ENCODE data around the gene GNB1L.

Gene GNB1L

GRCh38 chr22:19775496-19776325 lies 79.0 kb downstream of the GNB1L start:
- DNase-seq (ENCODE audit: low spot score in 2 of 2) (no peak), ATAC-seq (replicated peaks; ENCODE audit: extremely low read depth, poor library complexity, severe bottlenecking) (no peak)
- Mint-ChIP-seq H3K4me3 (no peak overlapping the region), H3K27ac (ENCODE audit: low read depth) (no peak overlapping the region), H3K27me3 (peaks cover 91% of the 10 kb centered on the region), H3K9me3 (no peaks in the 10 kb centered on the region), H3K4me1 (peaks cover 8% of the 10 kb centered on the region), H3K36me3 (ENCODE audit: insufficient read depth) (no peaks in the 10 kb centered on the region)

- no peak overlapping the region for H3K4me3 Mint-ChIP-seq
- DNase-seq (ENCODE audit: low spot score in 2 of 2) (no peak), ATAC-seq (replicated peaks; ENCODE audit: extremely low read depth, poor library complexity, severe bottlenecking) (no peak)
- peaks cover 91% of the 10 kb centered on the region for H3K27me3 Mint-ChIP-seq
- H3K27ac Mint-ChIP-seq (ENCODE audit: low read depth) = no peak overlapping the region
- H3K9me3 Mint-ChIP-seq = no peaks in the 10 kb centered on the region
- H3K4me1 Mint-ChIP-seq = peaks cover 8% of the 10 kb centered on the region
- no peaks in the 10 kb centered on the region for H3K36me3 Mint-ChIP-seq (ENCODE audit: insufficient read depth)
Measured at GRCh38 chr22:19774628-19775027, 80.0 kb downstream of the GNB1L start.

GRCh38 chr22:19773470-19774040 lies 81.1 kb downstream of the GNB1L start:
- no peaks in the 10 kb centered on the region for H3K36me3 Mint-ChIP-seq (ENCODE audit: insufficient read depth)
- H3K27ac Mint-ChIP-seq (ENCODE audit: low read depth) = no peak overlapping the region
- ATAC-seq (replicated peaks; ENCODE audit: extremely low read depth, poor library complexity, severe bottlenecking) (no peak), DNase-seq (ENCODE audit: low spot score in 2 of 2) (no peak)
- H3K4me3 Mint-ChIP-seq = no peak overlapping the region
- peaks cover 89% of the 10 kb centered on the region for H3K27me3 Mint-ChIP-seq
- H3K4me1 Mint-ChIP-seq = peaks cover 8% of the 10 kb centered on the region
- H3K9me3 Mint-ChIP-seq = no peaks in the 10 kb centered on the region

GRCh38 chr22:19772673-19773469 lies 81.8 kb downstream of the GNB1L start:
- ATAC-seq (replicated peaks; ENCODE audit: extremely low read depth, poor library complexity, severe bottlenecking) (no peak), DNase-seq (ENCODE audit: low spot score in 2 of 2) (no peak)
- Mint-ChIP-seq H3K27ac (ENCODE audit: low read depth) (no peak overlapping the region), H3K9me3 (no peaks in the 10 kb centered on the region), H3K4me1 (peaks cover 8% of the 10 kb centered on the region), H3K4me3 (no peak overlapping the region), H3K36me3 (ENCODE audit: insufficient read depth) (peaks cover 2% of the 10 kb centered on the region), H3K27me3 (peaks cover 89% of the 10 kb centered on the region)

DNA sequence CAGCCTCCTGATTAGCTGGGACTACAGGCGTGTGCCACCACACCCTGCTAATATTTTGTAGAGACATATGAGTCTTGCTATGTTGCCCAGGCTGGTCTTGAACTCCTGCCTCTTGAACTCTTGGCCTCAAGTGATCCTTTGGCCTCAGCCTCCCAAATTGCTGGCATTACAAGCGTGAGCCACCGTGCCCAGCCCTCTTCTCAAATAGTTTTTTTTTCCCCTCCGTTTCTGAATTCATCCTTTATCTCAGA lies 82.3 kb downstream of the GNB1L start:
- no peak for DNase-seq (ENCODE audit: low spot score in 2 of 2)
- ATAC-seq (replicated peaks; ENCODE audit: extremely low read depth, poor library complexity, severe bottlenecking) = no peak
- peaks cover 89% of the 10 kb centered on the region for H3K27me3 Mint-ChIP-seq
- no peaks in the 10 kb centered on the region for H3K9me3 Mint-ChIP-seq
- no peak overlapping the region for H3K27ac Mint-ChIP-seq (ENCODE audit: low read depth)
- H3K4me1 Mint-ChIP-seq = peaks cover 13% of the 10 kb centered on the region
- peaks cover 3% of the 10 kb centered on the region for H3K36me3 Mint-ChIP-seq (ENCODE audit: insufficient read depth)
- H3K4me3 Mint-ChIP-seq = no peak overlapping the region

DNA sequence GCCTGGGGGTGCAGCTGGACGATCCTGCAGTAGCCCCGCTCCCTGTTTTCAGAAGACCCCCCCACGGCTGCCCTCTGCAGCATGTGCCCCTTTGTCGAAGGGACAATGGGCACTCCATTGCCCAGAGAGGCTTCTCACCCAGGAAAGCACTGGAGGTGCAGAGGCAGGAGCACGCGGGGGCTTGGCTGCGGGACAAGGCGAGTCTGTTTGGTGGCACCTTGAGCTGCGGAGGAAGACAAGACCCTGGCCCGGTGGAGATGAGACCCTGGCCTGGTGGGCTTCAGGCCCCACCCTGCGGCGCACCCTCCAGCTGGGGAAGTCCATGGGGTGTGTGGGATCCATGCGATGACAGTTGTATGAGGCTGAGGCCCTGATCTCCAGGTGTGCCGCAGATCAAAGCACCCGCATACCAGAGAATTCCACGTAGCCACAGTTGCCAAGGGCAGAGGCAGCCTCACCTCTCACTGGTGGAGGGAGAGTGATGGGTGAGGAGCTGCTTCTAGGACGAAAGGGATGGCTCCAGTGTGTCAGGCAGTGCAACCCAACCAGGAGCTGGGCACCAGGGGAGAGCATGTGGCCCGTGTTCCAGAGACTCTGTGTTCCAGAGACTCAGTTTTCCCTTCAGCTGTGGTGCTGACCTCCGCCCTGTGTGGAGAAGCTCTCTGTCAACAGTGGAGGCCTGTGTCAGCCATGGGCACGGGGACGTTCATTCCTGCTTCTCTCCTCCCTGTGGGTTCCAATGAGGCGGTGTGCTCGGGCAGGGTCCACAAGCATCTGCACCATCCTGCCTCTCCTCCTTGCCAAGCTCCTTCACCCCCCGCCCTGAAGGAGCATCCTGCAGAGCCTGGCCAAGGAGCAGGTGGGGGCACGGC lies 84.1 kb downstream of the GNB1L start:
- H3K27me3 Mint-ChIP-seq = peaks cover 81% of the 10 kb centered on the region

DNA sequence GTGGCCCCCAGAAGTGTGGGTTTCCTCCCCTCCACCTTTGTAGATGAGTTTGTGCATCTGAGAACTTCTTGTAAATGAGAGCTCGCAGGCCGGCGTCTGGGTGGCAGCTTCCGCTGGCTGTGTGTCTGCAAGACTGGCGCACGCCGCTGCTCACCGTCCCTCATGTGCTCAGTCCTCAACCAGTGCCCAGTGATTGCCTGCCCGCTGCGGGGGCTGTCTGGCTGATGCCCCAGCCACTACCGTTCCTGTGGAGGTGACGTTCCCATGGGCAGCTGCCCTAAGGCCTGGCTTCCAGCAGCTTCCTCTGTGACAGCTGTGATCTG lies 85.3 kb downstream of the GNB1L start:
- peaks cover 87% of the 10 kb centered on the region for H3K27me3 Mint-ChIP-seq
- ATAC-seq (replicated peaks; ENCODE audit: extremely low read depth, poor library complexity, severe bottlenecking) = no peak
- no peaks in the 10 kb centered on the region for H3K9me3 Mint-ChIP-seq
- no peak overlapping the region for H3K4me3 Mint-ChIP-seq
- peaks cover 8% of the 10 kb centered on the region for H3K4me1 Mint-ChIP-seq
- no peak for DNase-seq (ENCODE audit: low spot score in 2 of 2)
- H3K27ac Mint-ChIP-seq (ENCODE audit: low read depth) = no peak overlapping the region
- H3K36me3 Mint-ChIP-seq (ENCODE audit: insufficient read depth) = peaks cover 3% of the 10 kb centered on the region

More for the DNA sequence above, 84.1 kb downstream of the GNB1L start:
- no peak for ATAC-seq (replicated peaks; ENCODE audit: extremely low read depth, poor library complexity, severe bottlenecking)
- H3K27ac Mint-ChIP-seq (ENCODE audit: low read depth) = no peak overlapping the region
- H3K9me3 Mint-ChIP-seq = no peaks in the 10 kb centered on the region
- peaks cover 8% of the 10 kb centered on the region for H3K4me1 Mint-ChIP-seq
- H3K36me3 Mint-ChIP-seq (ENCODE audit: insufficient read depth) = peaks cover 3% of the 10 kb centered on the region
- DNase-seq (ENCODE audit: low spot score in 2 of 2) = no peak
- no peak overlapping the region for H3K4me3 Mint-ChIP-seq

GRCh38 chr22:19767427-19768341 lies 87.0 kb downstream of the GNB1L start:
- H3K27ac Mint-ChIP-seq (ENCODE audit: low read depth) = no peak overlapping the region
- H3K4me1 Mint-ChIP-seq = peaks cover 8% of the 10 kb centered on the region
- peaks cover 3% of the 10 kb centered on the region for H3K36me3 Mint-ChIP-seq (ENCODE audit: insufficient read depth)
- DNase-seq (ENCODE audit: low spot score in 2 of 2) (no peak), ATAC-seq (replicated peaks; ENCODE audit: extremely low read depth, poor library complexity, severe bottlenecking) (no peak)
- no peaks in the 10 kb centered on the region for H3K9me3 Mint-ChIP-seq
- H3K4me3 Mint-ChIP-seq = peak overlapping the region; percentile 63
- H3K27me3 Mint-ChIP-seq = peaks cover 86% of the 10 kb centered on the region

DNA sequence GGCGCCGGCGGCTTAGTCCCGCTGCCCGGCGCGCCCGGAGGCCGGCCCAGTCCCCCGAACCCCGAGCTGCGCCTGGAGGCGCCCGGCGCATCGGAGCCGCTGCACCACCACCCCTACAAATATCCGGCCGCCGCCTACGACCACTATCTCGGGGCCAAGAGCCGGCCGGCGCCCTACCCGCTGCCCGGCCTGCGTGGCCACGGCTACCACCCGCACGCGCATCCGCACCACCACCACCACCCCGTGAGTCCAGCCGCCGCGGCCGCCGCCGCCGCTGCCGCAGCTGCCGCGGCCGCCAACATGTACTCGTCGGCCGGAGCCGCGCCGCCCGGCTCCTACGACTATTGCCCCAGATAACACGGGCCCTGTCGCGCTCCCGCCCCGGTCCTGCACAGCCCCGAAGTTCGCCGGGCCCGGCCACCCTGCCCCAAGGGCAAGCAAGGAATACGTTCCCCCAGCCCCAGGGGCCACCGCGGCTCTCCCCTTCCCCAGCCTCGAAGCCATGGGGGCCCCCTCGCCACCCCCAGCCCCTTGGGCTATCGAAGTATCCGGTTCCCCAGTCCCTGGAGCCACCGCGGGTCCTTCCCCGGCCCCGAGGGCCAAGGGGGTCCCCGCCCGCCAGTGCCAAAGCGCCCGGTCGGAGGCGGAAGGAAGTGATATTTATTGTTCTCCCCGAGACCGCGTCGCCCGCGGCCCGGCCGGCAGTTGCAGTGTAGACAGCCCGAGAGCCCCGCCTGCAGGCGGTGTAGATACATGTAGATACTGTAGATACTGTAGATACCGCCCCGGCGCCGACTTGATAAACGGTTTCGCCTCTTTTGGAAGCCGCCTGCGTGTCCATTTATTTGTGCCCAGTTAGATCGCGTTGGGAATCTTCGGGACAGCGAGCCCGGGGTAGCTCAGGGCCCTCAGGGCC lies 87.9 kb downstream of the GNB1L start:
- Mint-ChIP-seq H3K4me3 (peak overlapping the region; percentile 63), H3K27ac (ENCODE audit: low read depth) (no peak overlapping the region), H3K4me1 (peaks cover 8% of the 10 kb centered on the region), H3K36me3 (ENCODE audit: insufficient read depth) (peaks cover 3% of the 10 kb centered on the region), H3K9me3 (no peaks in the 10 kb centered on the region), H3K27me3 (peaks cover 86% of the 10 kb centered on the region)
- DNase-seq (ENCODE audit: low spot score in 2 of 2) (peak in 1 of 2 donors; percentile 26), ATAC-seq (replicated peaks; ENCODE audit: extremely low read depth, poor library complexity, severe bottlenecking) (peak; percentile 70)

GRCh38 chr22:19766240-19766510 lies 88.5 kb downstream of the GNB1L start:
- H3K4me1 Mint-ChIP-seq = peaks cover 8% of the 10 kb centered on the region
- peaks cover 3% of the 10 kb centered on the region for H3K36me3 Mint-ChIP-seq (ENCODE audit: insufficient read depth)
- no peak for ATAC-seq (replicated peaks; ENCODE audit: extremely low read depth, poor library complexity, severe bottlenecking)
- no peak overlapping the region for H3K4me3 Mint-ChIP-seq
- no peak overlapping the region for H3K27ac Mint-ChIP-seq (ENCODE audit: low read depth)
- DNase-seq (ENCODE audit: low spot score in 2 of 2) = no peak
- H3K27me3 Mint-ChIP-seq = peaks cover 86% of the 10 kb centered on the region
- H3K9me3 Mint-ChIP-seq = no peaks in the 10 kb centered on the region

Data from central memory CD8-positive, alpha-beta T cell (primary cell).